ENCODE data around the gene RS1.

GRCh38 chrX:18639280-18639679 is 32.6 kb downstream of the RS1 start:
- TF ChIP-seq REST (IDR thresholded peaks at IDR 0.05; ENCODE audit: insufficient replicate concordance, low read depth) (no peak), CTCF (IDR thresholded peaks at IDR 0.05; ENCODE audit: insufficient read depth, low read length) (no peak)
